H9 (cell line): ENCODE data around the gene ASPRV1. TPM values are rescaled to one million over a fixed set of nuclear protein-coding genes. Genes with fewer than 3 reads are reported as not detected.

ENCODE experiments used
- DNase-seq: peaks from one replicate; pipeline ENCODE4 v3.0.0-alpha.2; 2017
- H2AFZ ChIP-seq: one replicate; pipeline ENCODE4 v1.6.1; 2013; ENCODE audit warnings: mild to moderate bottlenecking, low read length, control low read depth, moderate library complexity
- H2AK5ac ChIP-seq: 2 replicates; pipeline ENCODE4 v1.6.1; 2013; ENCODE audit warnings: low read length, control low read depth, mixed read lengths; ENCODE audit not compliant: insufficient read length
- H2BK120ac ChIP-seq: one replicate; pipeline ENCODE4 v1.6.1; 2013; ENCODE audit warnings: low read depth, mild to moderate bottlenecking, low read length, control low read depth, inconsistent platforms; ENCODE audit not compliant: poor library complexity, severe bottlenecking
- H2BK12ac ChIP-seq: 2 replicates; pipeline ENCODE4 v1.6.1; 2013; ENCODE audit warnings: low read length, control low read depth, mixed read lengths, low read depth; ENCODE audit not compliant: insufficient read length
- H2BK15ac ChIP-seq: 2 replicates; pipeline ENCODE4 v1.6.1; 2013; ENCODE audit warnings: low read depth, low read length, control low read depth
- H2BK20ac ChIP-seq: one replicate; pipeline ENCODE4 v1.6.1; 2013; ENCODE audit warnings: low read depth, mild to moderate bottlenecking, low read length, control low read depth, inconsistent platforms; ENCODE audit not compliant: poor library complexity, severe bottlenecking
- H2BK5ac ChIP-seq: 2 replicates; pipeline ENCODE4 v1.6.1; 2013; ENCODE audit warnings: low read length, control low read depth, mixed read lengths; ENCODE audit not compliant: insufficient read length
- H3K14ac ChIP-seq: 2 replicates; pipeline ENCODE4 v1.6.1; 2013; ENCODE audit warnings: low read length, control low read depth; ENCODE audit not compliant: insufficient read depth
- H3K18ac ChIP-seq: 2 replicates; pipeline ENCODE4 v1.6.1; 2013; ENCODE audit warnings: low read depth, mild to moderate bottlenecking, mixed read lengths, low read length, control low read depth; ENCODE audit not compliant: insufficient read length
- H3K23ac ChIP-seq: 2 replicates; pipeline ENCODE4 v1.6.1; 2013; ENCODE audit warnings: low read length, control low read depth, mixed read lengths, low read depth; ENCODE audit not compliant: insufficient read length
- H3K23me2 ChIP-seq: 2 replicates; pipeline ENCODE4 v1.6.1; 2013; ENCODE audit warnings: low read depth, mild to moderate bottlenecking, mixed read lengths, low read length, control low read depth; ENCODE audit not compliant: insufficient read length, poor library complexity, severe bottlenecking
- H3K27ac ChIP-seq: 2 replicates; pipeline ENCODE4 v1.5.1; 2013; ENCODE audit warnings: low read length, control low read depth, mixed read lengths, low read depth; ENCODE audit not compliant: insufficient read length
- H3K27me3 ChIP-seq: 2 replicates; pipeline ENCODE4 v1.6.1; 2013; ENCODE audit warnings: low read length, control low read depth, inconsistent platforms; ENCODE audit not compliant: insufficient read depth
- H3K4ac ChIP-seq: 2 replicates; pipeline ENCODE4 v1.6.1; 2013; ENCODE audit warnings: low read depth, mild to moderate bottlenecking, control low read depth, inconsistent platforms, low read length, moderate library complexity
- H3K4me1 ChIP-seq: 2 replicates; pipeline ENCODE4 v1.6.1; 2013; ENCODE audit warnings: low read length, control low read depth, inconsistent platforms; ENCODE audit not compliant: insufficient read depth
- H3K4me2 ChIP-seq: 2 replicates; pipeline ENCODE4 v1.6.1; 2013; ENCODE audit warnings: low read length, control low read depth, mixed read lengths; ENCODE audit not compliant: insufficient read length, insufficient read depth
- H3K56ac ChIP-seq: 2 replicates; pipeline ENCODE4 v1.6.1; 2013; ENCODE audit warnings: low read depth, mild to moderate bottlenecking, mixed read lengths, low read length, control low read depth; ENCODE audit not compliant: insufficient read length
- H3K79me1 ChIP-seq: 2 replicates; pipeline ENCODE4 v1.6.1; 2013; ENCODE audit warnings: low read depth, mild to moderate bottlenecking, moderate library complexity, low read length, control low read depth, inconsistent platforms; ENCODE audit not compliant: insufficient read depth, poor library complexity, severe bottlenecking
- H3K79me2 ChIP-seq: 2 replicates; pipeline ENCODE4 v1.6.1; 2013; ENCODE audit warnings: low read length, control low read depth, inconsistent platforms; ENCODE audit not compliant: insufficient read depth
- H3K9ac ChIP-seq: 2 replicates; pipeline ENCODE4 v1.6.1; 2013; ENCODE audit warnings: low read length, control low read depth, mixed read lengths; ENCODE audit not compliant: insufficient read length; ENCODE audit errors: extremely low read depth
- H3K9me3 ChIP-seq: one replicate; pipeline ENCODE4 v1.6.1; 2013; ENCODE audit warnings: low read depth, low read length, inconsistent platforms; ENCODE audit not compliant: control insufficient read depth
- H3T11ph ChIP-seq: one replicate; pipeline ENCODE4 v1.6.1; 2013; ENCODE audit warnings: mild to moderate bottlenecking, low read length, control low read depth, inconsistent platforms
- H4K20me1 ChIP-seq: one replicate; pipeline ENCODE4 v1.6.1; 2013; ENCODE audit not compliant: control insufficient read depth, insufficient read length, insufficient read depth
- H4K5ac ChIP-seq: 2 replicates; pipeline ENCODE4 v1.6.1; 2013; ENCODE audit warnings: low read depth, mild to moderate bottlenecking, mixed read lengths, low read length, control low read depth; ENCODE audit not compliant: insufficient read length
- H4K8ac ChIP-seq: replicated peaks from 2 replicates; pipeline ENCODE4 v1.6.1; 2013; ENCODE audit warnings: low read length, control low read depth, mixed read lengths, low read depth; ENCODE audit not compliant: insufficient read length
- H4K91ac ChIP-seq: 2 replicates; pipeline ENCODE4 v1.6.1; 2013; ENCODE audit warnings: low read depth, mild to moderate bottlenecking, moderate library complexity, mixed read lengths, low read length, control low read depth; ENCODE audit not compliant: insufficient read length
- H3K27ac Mint-ChIP-seq, 3 experiments: 2 replicates in 2 of 3; 3 replicates in 1 of 3; pipeline ENCODE4 v1.8.0; 2020 to 2021; ENCODE audit warnings: mixed read lengths in 3 of 3, mild to moderate bottlenecking in 1 of 3, moderate library complexity in 1 of 3
- H3K27me3 Mint-ChIP-seq: 2 replicates; pipeline ENCODE4 v1.8.0; 2021; ENCODE audit warnings: low read depth, mild to moderate bottlenecking, moderate library complexity, mixed read lengths
- H3K36me3 Mint-ChIP-seq, 3 experiments: 2 replicates in 2 of 3; 3 replicates in 1 of 3; pipeline ENCODE4 v1.8.0; 2020 to 2021; ENCODE audit warnings: low read depth in 3 of 3, mixed read lengths in 3 of 3; ENCODE audit not compliant: insufficient read depth in 1 of 3
- H3K4me1 Mint-ChIP-seq, 2 experiments: 2 replicates each; pipeline ENCODE4 v1.8.0; 2020; ENCODE audit warnings: mixed read lengths in 2 of 2
- H3K4me3 Mint-ChIP-seq, 2 experiments: 2 replicates in 1 of 2; 3 replicates in 1 of 2; pipeline ENCODE4 v1.8.0; 2020 to 2021; ENCODE audit warnings: mild to moderate bottlenecking in 2 of 2, mixed read lengths in 2 of 2, moderate library complexity in 1 of 2
- H3K9me3 Mint-ChIP-seq, 2 experiments: 2 replicates in 1 of 2; 3 replicates in 1 of 2; pipeline ENCODE4 v1.8.0; 2020; ENCODE audit warnings: mild to moderate bottlenecking in 2 of 2, mixed read lengths in 2 of 2, moderate library complexity in 1 of 2
- CTCF ChIP-seq: fragments of 200-600 bp; sonication (generic); conservative IDR thresholded peaks from 3 replicates; pipeline ENCODE4 v1.8.0; 2021; ENCODE audit warnings: antibody characterized with exemption, mild to moderate bottlenecking
- WGBS: extraction: QIAGEN DNeasy Blood & Tissue Kit; methylation state at CpG from one replicate; pipeline ENCODE4 v1.1.7; 2013; ENCODE audit warnings: missing lambda C conversion rate, low lambda C conversion rate, mixed read lengths; ENCODE audit not compliant: insufficient read length; ENCODE audit errors: extremely low coverage; 5-methylcytosine and 5-hydroxymethylcytosine counted together
- total RNA-seq: library from RNA; stranded (reverse); gene quantifications from 2 replicates; pipeline ENCODE4 v1.2.1, GENCODE V29; 2021

Gene ASPRV1
- total RNA-seq, 1 experiment from 2014 or later, result 0.57 TPM

- H3K4me1 ChIP-seq, result no peaks in the 10 kb centered on the region; the same call in 1 of the 2 replicates
- peaks cover 20 to 26% of the 10 kb centered on the region in 2 experiments for H3K4me1 Mint-ChIP-seq
- no peak overlapping the region for H3K56ac ChIP-seq
- no peak overlapping the region for H3K9ac ChIP-seq
- no peak overlapping the region for H2BK120ac ChIP-seq
- H3K27ac Mint-ChIP-seq, result peak overlapping the region in 2 of 3 experiments; percentile 5 to 58; a peak in 4 of 7 replicates
- no peak overlapping the region for H3K14ac ChIP-seq
- no peak overlapping the region for H3K4me3 Mint-ChIP-seq
- H2BK15ac ChIP-seq, result no peak overlapping the region
- H3K4ac ChIP-seq, result no peak overlapping the region
- H2BK5ac ChIP-seq, result no peak overlapping the region
- no peak overlapping the region for H4K5ac ChIP-seq
- H3K4me2 ChIP-seq, result no peak overlapping the region
- TF ChIP-seq CTCF, result no peak
- no peaks in the 10 kb centered on the region for H3K27me3 Mint-ChIP-seq
- H4K20me1 ChIP-seq, result peaks cover 3% of the 10 kb centered on the region
- no peak overlapping the region for H2BK12ac ChIP-seq
- H3K36me3 Mint-ChIP-seq, result peaks cover 0 to 2% (median 0%) of the 10 kb centered on the region in 3 experiments; a peak in 1 of 7 replicates
- H2AK5ac ChIP-seq, result no peak overlapping the region
- no peak overlapping the region for H3K27ac ChIP-seq
- WGBS, result no CpG with 5 or more reads among the region's 13 CpGs
- H3K23ac ChIP-seq, result no peak overlapping the region
- no peaks in the 10 kb centered on the region for H3K27me3 ChIP-seq
- H3K18ac ChIP-seq, result no peak overlapping the region
- H3K9me3 Mint-ChIP-seq, result no peaks in the 10 kb centered on the region
- H2AFZ ChIP-seq, result no peak overlapping the region
- no peak for DNase-seq
- H3K79me2 ChIP-seq, result no peaks in the 10 kb centered on the region
- no peak overlapping the region for H4K91ac ChIP-seq
- H3K79me1 ChIP-seq, result no peaks in the 10 kb centered on the region
- H3T11ph ChIP-seq, result no peak overlapping the region
- H4K8ac ChIP-seq, result no peak overlapping the region
- no peaks in the 10 kb centered on the region for H3K23me2 ChIP-seq
- no peaks in the 10 kb centered on the region for H3K9me3 ChIP-seq
- H2BK20ac ChIP-seq, result no peak overlapping the region
Observed at GRCh38 chr2:69975853-69976462, 14.5 kb upstream of the ASPRV1 start.
